GM21529 (cell line): ENCODE results near the gene MEGF6.

Source experiments
- ATAC-seq: cut with Tn5 transposase; IDR thresholded peaks from one replicate; pipeline ENCODE4 v1.9.1; 2021; ENCODE audit not compliant: unreplicated experiment

The MEGF6 gene

DNA sequence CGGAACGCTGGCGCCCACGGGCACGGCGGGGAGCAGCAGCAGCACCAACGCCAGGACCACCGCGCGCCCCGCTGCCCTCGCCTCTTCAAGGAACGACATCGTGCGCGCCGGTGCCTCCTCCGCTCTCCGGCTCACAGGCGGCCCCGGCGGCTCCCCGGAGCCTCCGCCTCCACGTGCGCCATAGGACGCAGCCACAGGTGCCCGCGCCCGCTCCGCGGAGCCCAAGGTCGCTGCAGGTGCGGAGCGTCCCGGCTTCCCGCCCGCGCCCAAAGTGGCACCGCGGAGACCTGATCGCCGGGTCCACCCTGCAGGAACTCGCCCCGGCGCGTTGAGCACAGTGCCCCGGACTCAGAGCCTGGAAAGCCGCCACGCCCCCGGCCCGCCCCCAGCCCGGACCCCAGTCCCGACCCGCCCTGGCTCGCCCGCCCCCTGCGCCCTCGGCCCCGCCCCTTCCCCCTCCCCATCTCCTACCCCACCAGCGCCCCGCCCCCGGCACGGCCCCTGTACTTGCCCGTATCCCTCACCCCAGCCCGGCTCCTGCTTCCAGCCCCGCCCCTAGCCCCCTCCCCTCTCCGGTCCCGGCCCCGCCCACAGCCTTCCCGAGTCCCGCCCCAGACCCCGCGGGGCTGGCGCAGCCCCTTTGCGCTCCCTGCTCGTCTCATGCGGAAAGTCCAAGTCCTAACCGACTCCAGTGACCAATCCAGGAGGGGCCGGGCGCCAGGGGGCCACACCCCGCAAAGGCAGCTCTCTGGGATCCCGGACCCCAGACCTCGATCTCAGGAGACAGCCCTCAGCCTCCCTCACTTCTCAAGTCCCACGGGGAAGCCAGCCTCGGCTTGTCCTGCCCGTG, at the start of gene MEGF6:
TSS of gene MEGF6 (minus strand) at position 339 of the 850 bp plus-strand sequence. CDS start at position 99, 240 bp downstream.
- ATAC-seq = no peak

DNA sequence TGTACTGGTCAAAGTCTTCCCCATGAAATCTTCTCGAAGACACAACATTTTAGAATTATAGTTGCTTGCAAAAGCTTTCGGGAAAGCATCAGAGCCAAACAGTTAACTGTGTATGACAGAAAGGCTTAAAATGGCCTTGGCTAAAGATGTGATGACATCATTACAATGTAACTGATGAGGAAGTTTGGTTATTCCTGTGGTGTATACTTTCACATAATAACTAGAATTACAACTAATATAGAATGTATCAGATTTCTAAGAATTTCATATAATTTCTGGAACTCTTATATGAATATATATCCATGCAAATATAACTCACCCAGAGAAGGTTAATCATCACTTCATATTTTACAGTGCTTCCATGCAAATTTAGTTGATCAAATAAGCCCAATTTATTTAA, 49.4 kb upstream of the MEGF6 start:
- ATAC-seq = no peak

DNA sequence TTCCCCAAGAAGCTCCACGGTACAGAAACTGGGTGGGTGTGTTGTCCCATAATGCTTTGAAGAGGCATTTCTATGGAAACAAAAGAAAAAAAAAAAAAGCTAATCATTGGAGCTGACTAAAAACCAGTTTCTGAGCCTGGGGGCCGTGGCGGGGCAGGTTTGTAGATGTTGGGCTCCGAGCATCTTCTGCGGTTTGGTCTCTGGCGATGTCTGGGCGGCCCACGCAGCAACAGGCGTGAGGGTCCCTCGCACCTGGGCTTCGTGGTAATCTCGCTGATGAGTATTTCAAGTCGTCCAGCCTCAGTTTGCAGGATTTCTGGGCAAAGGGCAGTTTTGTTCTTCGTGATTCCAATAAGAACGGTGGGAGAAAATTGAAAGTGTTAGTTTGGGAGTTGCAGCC, 47.8 kb upstream of the MEGF6 start:
- ATAC-seq = no peak

DNA sequence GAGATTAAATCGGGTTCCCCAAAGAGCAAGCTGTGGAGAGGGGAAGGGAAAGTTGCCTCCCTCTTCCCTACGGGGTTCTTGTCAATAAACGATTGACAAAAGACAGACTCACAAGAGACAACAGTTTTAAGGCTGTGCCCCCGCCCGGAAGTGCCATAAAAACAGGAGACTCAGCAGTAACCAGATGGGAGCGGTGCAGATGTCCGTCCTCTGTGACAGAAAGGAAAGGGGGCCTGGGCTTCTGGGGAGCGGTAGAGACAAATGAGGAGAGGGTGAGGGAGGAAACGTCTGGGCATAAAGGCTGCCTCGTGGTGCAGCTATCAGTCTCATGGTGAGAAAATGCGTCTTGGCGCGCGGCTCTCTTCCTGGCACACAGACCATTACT, 46.9 kb upstream of the MEGF6 start:
- ATAC-seq = no peak

GRCh38 chr1:3657578-3658230, 46.4 kb upstream of the MEGF6 start:
- ATAC-seq = no peak

DNA sequence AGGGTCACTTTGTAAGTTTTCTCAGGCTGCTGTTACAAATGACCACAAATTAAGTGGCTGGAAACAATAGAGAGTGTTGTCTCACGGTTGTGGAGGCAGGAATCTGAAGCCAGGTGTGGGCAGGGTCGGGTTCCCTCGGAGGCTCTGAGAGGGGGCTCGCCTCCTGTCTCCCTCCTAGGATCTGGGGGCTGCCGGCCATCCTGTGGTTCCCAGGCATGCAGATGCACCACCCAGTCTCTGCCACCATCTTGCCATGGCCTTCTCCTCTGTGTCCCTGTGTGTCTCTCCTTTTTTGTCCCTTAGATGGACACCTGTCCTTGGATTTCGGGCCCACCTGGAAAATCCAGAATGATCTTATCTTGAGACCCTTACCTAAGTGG, 45.8 kb upstream of the MEGF6 start:
- peak; percentile 8 for ATAC-seq

GRCh38 chr1:3656450-3657095, 45.3 kb upstream of the MEGF6 start:
- peak; percentile 74 for ATAC-seq

GRCh38 chr1:3654549-3655281, 43.4 kb upstream of the MEGF6 start:
- ATAC-seq = no peak

DNA sequence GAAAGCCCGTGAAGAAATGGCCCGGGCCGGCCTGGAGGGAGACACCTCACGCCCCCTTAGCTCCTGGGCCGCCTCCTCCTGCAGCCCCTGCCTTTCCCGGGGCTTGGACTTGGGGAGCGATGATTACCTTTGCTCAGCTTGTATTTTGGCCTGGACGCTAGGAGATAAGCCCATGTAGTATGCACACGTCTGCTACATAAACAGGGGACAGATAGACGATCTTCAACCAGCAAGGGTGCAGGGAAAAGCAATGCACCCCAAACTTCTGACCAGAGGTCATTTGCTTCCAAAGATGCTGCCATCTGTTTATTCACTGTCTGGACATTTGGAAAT, 41.9 kb upstream of the MEGF6 start:
- no peak for ATAC-seq

DNA sequence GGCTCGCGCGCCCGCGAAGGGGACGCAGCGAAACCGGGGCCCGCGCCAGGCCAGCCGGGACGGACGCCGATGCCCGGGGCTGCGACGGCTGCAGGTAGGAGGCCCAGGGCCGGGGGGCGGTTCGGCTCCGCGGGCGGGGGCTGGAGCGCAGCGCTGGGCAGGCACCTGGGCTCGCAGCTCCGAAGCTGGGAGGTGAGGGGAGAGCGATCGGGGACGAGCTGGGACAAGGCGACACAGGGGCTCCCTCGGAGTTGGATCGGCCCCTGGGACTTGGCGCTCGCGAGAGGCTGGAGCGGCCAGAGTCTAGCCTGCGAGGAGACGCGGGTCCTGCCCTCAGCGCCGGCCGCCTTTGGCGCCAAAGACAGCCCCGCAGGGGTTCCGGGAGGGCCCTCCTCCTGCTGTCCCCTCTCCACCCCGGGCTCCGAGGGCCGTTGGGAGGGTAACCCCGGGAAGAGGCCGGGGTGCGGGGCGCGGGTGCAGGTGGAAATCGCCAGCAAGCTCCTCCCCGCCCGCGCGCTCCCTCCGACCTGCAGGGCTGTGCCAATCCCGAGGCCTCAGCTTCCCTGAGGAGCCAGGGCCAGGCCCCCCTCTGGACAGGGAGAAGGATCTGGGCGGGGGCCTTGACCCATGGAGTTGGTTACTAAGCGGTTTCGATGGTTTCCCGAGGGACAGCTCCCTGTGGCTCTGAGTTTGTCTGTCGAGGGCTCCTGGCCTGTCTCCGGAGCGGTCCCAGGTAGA, 41.4 kb upstream of the MEGF6 start:
- ATAC-seq = no peak

DNA sequence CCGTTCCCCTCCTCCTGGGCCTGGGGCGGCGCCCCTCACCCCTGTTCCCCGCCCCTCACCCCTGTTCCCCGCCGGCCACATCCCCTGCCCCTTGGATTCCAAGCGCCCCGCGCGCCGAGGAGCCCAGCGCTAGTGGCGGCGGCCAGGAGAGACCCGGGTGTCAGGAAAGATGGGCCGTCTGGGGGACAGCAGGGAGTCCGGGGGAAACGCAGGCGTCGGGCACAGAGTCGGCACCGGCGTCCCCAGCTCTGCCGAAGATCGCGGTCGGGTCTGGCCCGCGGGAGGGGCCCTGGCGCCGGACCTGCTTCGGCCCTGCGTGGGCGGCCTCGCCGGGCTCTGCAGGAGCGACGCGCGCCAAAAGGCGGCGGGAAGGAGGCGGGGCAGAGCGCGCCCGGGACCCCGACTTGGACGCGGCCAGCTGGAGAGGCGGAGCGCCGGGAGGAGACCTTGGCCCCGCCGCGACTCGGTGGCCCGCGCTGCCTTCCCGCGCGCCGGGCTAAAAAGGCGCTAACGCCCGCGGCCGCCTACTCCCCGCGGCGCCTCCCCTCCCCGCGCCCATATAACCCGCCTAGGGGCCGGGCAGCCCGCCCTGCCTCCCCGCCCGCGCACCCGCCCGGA, 40.7 kb upstream of the MEGF6 start, which contains the start of gene TP73:
TSS of gene TP73 (plus strand) at position 587 of the 618 bp plus-strand sequence. CDS start 29,850 bp downstream, outside the sequence.
- ATAC-seq = no peak

GRCh38 chr1:3651026-3651929, 40.0 kb upstream of the MEGF6 start:
- ATAC-seq = no peak

DNA sequence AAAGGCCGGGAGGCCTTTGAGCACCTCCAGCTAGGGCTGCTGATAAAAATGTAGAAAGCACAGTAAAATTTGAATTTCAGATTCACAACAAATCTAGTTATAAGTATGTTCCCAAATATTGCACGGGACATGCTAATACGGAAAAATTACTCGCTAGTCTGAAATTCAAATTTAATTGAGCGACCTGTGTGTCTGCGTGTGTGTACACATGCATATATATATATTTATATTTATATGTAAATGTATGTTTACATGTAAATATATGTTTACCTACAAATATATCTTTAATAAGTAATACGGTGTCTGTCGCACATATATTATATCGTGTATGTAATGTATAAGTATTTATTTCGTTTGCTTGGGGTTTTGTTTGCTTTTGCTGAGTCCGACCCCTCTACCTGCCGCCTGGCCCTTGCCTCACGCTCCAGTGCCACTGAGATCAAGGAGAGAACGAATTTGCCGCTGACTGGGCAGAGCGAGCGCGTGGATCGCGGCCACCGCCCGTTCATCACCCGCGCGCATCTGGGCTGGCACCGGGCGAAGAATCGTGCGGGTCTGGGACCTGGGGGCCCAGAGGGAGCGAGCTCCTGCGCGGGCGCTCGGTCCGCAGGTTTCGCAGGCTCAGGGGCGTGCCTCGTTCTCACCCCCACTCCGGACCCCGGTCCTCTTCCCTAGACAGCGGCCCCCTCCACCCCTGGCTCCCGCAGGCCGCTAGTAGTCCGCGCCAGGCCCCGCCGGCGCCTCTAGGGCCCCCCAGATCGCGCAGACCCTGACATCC, 39.1 kb upstream of the MEGF6 start:
- no peak for ATAC-seq

GRCh38 chr1:3649342-3650247, 38.3 kb upstream of the MEGF6 start, which contains the start of gene WRAP73:
Gene WRAP73, minus strand, starts transcription at chr1:3650103. Its CDS starts 104 bp downstream, at chr1:3649999.
- peak; percentile 83 for ATAC-seq

DNA sequence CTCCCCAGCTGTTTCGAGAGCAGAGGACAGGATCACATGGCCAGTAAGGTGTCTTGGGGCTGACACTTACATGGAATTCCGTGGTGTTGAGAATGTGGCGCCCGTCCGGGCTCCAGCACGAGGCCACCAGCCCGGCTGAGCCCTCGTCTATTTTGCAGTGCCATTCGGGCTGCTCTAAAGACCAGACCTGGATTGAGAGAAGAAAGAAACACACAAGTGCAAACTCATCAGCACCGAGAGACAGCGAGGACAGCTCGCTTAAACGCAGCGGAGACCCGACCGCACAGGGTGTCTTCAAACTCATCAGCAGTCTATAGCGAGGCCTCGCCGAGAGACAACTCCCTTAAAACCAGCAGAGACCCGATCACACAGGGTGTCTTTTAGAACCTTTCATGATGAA, 35.3 kb upstream of the MEGF6 start:
- ATAC-seq = no peak

- no peak for ATAC-seq
Measured at GRCh38 chr1:3645666-3646355, 34.5 kb upstream of the MEGF6 start.

DNA sequence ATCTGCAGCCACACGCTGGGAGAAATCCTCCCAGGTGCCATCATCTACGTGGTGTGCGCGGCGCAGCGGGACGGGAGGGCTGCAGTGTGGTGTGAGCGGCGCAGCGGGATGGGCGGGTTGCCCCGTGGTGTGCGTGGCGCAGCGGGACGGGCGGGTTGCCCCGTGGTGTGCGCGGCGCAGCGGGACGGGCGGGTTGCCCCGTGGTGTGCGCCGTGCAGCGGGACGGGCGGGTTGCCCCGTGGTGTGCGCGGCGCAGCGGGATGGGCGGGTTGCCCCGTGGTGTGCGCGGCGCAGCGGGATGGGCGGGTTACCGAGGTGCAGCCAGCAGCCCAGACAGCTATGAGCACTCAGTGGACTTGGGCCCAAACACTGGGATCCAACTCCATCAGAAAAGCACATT, 33.9 kb upstream of the MEGF6 start:
- no peak for ATAC-seq
